ENCODE data around the gene CEP152. TPM values are rescaled to one million over a fixed set of nuclear protein-coding genes. Genes with fewer than 3 reads are reported as not detected.

Gene CEP152
- total and polyA plus RNA-seq, 2 experiments from 2014 or later: 14.6 to 30.5 TPM

DNA sequence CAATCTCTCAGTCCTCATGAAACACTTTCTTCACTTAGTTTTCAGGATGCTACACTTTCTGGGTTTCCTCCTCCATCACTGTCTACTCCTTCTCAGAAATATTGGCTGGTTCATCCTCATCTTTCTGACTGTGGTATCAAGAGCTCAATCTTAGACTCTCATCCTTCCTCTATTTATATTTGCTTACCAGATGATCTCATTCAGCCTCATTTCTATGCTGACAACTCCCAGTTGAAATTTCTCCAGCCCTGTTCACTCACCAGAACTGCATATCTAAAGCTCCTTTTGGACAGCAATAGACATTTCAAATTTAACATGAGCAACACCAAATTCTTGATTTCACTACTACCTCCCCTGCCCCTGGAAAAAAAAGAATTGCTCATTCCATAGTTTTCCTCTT lies 117.4 kb downstream of the CEP152 start:
- Histone ChIP-seq H3F3A (replicated peaks; ENCODE audit: low read depth) (no peaks in the 10 kb centered on the region), H3K27ac (ENCODE audit: low read depth) (no peak overlapping the region), H3K79me2 (replicated peaks; ENCODE audit: insufficient read depth) (no peaks in the 10 kb centered on the region), H4K20me1 (replicated peaks; ENCODE audit: insufficient read depth) (no peaks in the 10 kb centered on the region), H3K4me2 (no peak overlapping the region), H2AFZ (no peak overlapping the region), H3K4me1 (ENCODE audit: insufficient read depth) (no peaks in the 10 kb centered on the region), H3K27me3 (ENCODE audit: insufficient read depth) (no peaks in the 10 kb centered on the region), H3K4me3 (no peak overlapping the region), H3K36me3 (ENCODE audit: insufficient read depth) (no peaks in the 10 kb centered on the region), H3K9me2 (ENCODE audit: insufficient read depth) (no peaks in the 10 kb centered on the region)
- H3K27me3 Mint-ChIP-seq (ENCODE audit: insufficient read depth, low read depth, poor library complexity): no peaks in the 10 kb centered on the region
- no peak overlapping the region for H3K4me3 Mint-ChIP-seq
- H3K36me3 Mint-ChIP-seq (ENCODE audit: low read depth): no peaks in the 10 kb centered on the region
- no peak for TF ChIP-seq EZH2 (IDR thresholded peaks at IDR 0.05; ENCODE audit: low read depth, unreplicated experiment)
- TF ChIP-seq, protein P1, sequence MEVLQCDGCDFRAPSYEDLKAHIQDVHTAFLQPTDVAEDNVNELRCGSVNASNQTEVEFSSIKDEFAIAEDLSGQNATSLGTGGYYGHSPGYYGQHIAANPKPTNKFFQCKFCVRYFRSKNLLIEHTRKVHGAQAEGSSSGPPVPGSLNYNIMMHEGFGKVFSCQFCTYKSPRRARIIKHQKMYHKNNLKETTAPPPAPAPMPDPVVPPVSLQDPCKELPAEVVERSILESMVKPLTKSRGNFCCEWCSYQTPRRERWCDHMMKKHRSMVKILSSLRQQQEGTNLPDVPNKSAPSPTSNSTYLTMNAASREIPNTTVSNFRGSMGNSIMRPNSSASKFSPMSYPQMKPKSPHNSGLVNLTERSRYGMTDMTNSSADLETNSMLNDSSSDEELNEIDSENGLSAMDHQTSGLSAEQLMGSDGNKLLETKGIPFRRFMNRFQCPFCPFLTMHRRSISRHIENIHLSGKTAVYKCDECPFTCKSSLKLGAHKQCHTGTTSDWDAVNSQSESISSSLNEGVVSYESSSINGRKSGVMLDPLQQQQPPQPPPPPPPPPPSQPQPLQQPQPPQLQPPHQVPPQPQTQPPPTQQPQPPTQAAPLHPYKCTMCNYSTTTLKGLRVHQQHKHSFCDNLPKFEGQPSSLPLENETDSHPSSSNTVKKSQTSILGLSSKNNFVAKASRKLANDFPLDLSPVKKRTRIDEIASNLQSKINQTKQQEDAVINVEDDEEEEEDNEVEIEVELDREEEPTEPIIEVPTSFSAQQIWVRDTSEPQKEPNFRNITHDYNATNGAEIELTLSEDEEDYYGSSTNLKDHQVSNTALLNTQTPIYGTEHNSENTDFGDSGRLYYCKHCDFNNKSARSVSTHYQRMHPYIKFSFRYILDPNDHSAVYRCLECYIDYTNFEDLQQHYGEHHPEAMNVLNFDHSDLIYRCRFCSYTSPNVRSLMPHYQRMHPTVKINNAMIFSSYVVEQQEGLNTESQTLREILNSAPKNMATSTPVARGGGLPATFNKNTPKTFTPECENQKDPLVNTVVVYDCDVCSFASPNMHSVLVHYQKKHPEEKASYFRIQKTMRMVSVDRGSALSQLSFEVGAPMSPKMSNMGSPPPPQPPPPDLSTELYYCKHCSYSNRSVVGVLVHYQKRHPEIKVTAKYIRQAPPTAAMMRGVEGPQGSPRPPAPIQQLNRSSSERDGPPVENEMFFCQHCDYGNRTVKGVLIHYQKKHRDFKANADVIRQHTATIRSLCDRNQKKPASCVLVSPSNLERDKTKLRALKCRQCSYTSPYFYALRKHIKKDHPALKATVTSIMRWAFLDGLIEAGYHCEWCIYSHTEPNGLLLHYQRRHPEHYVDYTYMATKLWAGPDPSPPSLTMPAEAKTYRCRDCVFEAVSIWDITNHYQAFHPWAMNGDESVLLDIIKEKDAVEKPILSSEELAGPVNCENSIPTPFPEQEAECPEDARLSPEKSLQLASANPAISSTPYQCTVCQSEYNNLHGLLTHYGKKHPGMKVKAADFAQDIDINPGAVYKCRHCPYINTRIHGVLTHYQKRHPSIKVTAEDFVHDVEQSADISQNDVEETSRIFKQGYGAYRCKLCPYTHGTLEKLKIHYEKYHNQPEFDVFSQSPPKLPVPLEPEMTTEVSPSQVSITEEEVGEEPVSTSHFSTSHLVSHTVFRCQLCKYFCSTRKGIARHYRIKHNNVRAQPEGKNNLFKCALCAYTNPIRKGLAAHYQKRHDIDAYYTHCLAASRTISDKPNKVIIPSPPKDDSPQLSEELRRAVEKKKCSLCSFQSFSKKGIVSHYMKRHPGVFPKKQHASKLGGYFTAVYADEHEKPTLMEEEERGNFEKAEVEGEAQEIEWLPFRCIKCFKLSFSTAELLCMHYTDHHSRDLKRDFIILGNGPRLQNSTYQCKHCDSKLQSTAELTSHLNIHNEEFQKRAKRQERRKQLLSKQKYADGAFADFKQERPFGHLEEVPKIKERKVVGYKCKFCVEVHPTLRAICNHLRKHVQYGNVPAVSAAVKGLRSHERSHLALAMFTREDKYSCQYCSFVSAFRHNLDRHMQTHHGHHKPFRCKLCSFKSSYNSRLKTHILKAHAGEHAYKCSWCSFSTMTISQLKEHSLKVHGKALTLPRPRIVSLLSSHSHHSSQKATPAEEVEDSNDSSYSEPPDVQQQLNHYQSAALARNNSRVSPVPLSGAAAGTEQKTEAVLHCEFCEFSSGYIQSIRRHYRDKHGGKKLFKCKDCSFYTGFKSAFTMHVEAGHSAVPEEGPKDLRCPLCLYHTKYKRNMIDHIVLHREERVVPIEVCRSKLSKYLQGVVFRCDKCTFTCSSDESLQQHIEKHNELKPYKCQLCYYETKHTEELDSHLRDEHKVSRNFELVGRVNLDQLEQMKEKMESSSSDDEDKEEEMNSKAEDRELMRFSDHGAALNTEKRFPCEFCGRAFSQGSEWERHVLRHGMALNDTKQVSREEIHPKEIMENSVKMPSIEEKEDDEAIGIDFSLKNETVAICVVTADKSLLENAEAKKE (CRISPR knock-in tag; IDR thresholded peaks at IDR 0.05): no peak
- TF ChIP-seq, protein P2, sequence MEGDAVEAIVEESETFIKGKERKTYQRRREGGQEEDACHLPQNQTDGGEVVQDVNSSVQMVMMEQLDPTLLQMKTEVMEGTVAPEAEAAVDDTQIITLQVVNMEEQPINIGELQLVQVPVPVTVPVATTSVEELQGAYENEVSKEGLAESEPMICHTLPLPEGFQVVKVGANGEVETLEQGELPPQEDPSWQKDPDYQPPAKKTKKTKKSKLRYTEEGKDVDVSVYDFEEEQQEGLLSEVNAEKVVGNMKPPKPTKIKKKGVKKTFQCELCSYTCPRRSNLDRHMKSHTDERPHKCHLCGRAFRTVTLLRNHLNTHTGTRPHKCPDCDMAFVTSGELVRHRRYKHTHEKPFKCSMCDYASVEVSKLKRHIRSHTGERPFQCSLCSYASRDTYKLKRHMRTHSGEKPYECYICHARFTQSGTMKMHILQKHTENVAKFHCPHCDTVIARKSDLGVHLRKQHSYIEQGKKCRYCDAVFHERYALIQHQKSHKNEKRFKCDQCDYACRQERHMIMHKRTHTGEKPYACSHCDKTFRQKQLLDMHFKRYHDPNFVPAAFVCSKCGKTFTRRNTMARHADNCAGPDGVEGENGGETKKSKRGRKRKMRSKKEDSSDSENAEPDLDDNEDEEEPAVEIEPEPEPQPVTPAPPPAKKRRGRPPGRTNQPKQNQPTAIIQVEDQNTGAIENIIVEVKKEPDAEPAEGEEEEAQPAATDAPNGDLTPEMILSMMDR (conservative IDR thresholded peaks at IDR 0.05; ENCODE audit: low read depth in 2 of 2): no peak
- no peak for ATAC-seq
- no peak for DNase-seq (ENCODE audit: low spot score)
- no peak overlapping the region for H3K27ac Mint-ChIP-seq
- no peaks in the 10 kb centered on the region for H3K9me3 Mint-ChIP-seq
- H3K4me1 Mint-ChIP-seq: no peaks in the 10 kb centered on the region

DNA sequence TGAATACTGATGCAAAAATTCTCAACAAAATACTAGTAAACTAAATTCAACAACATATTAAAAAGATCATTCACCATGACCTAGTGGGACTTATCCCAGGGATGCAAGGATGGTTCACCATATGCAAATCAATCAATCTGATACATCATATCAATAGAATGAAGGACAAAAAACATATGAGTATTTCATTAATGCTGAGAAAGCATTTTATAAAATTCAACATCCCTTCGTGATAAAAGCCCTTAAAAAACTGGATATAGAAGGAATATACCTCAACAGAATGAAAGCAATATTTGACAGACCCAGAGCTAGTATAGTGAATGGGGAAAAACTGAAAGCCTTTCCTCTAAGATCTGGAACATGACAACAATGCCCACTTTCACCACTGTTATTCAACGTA lies 122.4 kb downstream of the CEP152 start:
- DNase-seq (ENCODE audit: low spot score) (no peak), ATAC-seq (no peak)
- Histone ChIP-seq H3K9me2 (ENCODE audit: insufficient read depth) (no peaks in the 10 kb centered on the region), H3K79me2 (replicated peaks; ENCODE audit: insufficient read depth) (no peaks in the 10 kb centered on the region), H3K4me3 (no peak overlapping the region), H3F3A (replicated peaks; ENCODE audit: low read depth) (no peaks in the 10 kb centered on the region), H3K27ac (ENCODE audit: low read depth) (no peak overlapping the region), H3K4me1 (ENCODE audit: insufficient read depth) (no peaks in the 10 kb centered on the region), H4K20me1 (replicated peaks; ENCODE audit: insufficient read depth) (no peaks in the 10 kb centered on the region), H3K4me2 (no peak overlapping the region), H2AFZ (no peak overlapping the region), H3K36me3 (ENCODE audit: insufficient read depth) (no peaks in the 10 kb centered on the region), H3K27me3 (ENCODE audit: insufficient read depth) (no peaks in the 10 kb centered on the region)
- H3K27ac Mint-ChIP-seq: no peak overlapping the region
- no peaks in the 10 kb centered on the region for H3K4me1 Mint-ChIP-seq
- no peak overlapping the region for H3K4me3 Mint-ChIP-seq
- no peak for TF ChIP-seq ZNF331 (CRISPR knock-in tag; IDR thresholded peaks at IDR 0.05; ENCODE audit: low read depth)
- no peak for TF ChIP-seq CREB1 (CRISPR knock-in tag; IDR thresholded peaks at IDR 0.05; ENCODE audit: low read depth)
- no peaks in the 10 kb centered on the region for H3K36me3 Mint-ChIP-seq (ENCODE audit: low read depth)
- H3K27me3 Mint-ChIP-seq (ENCODE audit: insufficient read depth, low read depth, poor library complexity): no peaks in the 10 kb centered on the region
- H3K9me3 Mint-ChIP-seq: no peaks in the 10 kb centered on the region; the same call in 2 of the 3 replicates

Other genes starting within 250 kb of the CEP152 start
- 3.5 and 3.8 TPM in 2 replicates for gene FBN1, start 165.4 kb downstream of the CEP152 start, total RNA-seq (2014; rRNA removed; shearing (Covaris generic))
- 1.2 and 1.9 TPM in 2 replicates for gene FBN1, start 165.4 kb downstream of the CEP152 start, polyA plus RNA-seq (2016; fragmentation: Nextera tagmentation; extraction: Ambion mirVana)
- gene EID1, start 67.1 kb upstream of the CEP152 start, total RNA-seq (2014; rRNA removed; shearing (Covaris generic)): 113 and 119 TPM in 2 replicates
- 257 and 324 TPM in 2 replicates for gene EID1, start 67.1 kb upstream of the CEP152 start, polyA plus RNA-seq (2016; fragmentation: Nextera tagmentation; extraction: Ambion mirVana)
- 0.21 and 0.31 TPM in 2 replicates for gene SHC4, start 152.8 kb upstream of the CEP152 start, total RNA-seq (2014; rRNA removed; shearing (Covaris generic))
- 0.32 and 0.38 TPM in 2 replicates for gene SHC4, start 152.8 kb upstream of the CEP152 start, polyA plus RNA-seq (2016; fragmentation: Nextera tagmentation; extraction: Ambion mirVana)
- gene SECISBP2L, start 235.4 kb upstream of the CEP152 start, total RNA-seq (2014; rRNA removed; shearing (Covaris generic)): 18.6 and 18.9 TPM in 2 replicates
- gene SECISBP2L, start 235.4 kb upstream of the CEP152 start, polyA plus RNA-seq (2016; fragmentation: Nextera tagmentation; extraction: Ambion mirVana): 20.2 and 28.3 TPM in 2 replicates

Data from GM23338 (cell line).